Stomach (tissue), 9 donors: ENCODE results near the gene RGMA. TPM values are rescaled to one million over a fixed set of nuclear protein-coding genes. Genes with fewer than 3 reads are reported as not detected.
A peak's percentile ranks its signal among the peaks of the same experiment; 100 is the strongest.

Experiments
- DNase-seq, 2 donors: peaks; one replicate each; pipeline versions ENCODE4 v3.0.0 to v3.0.0-alpha.2; 2013 to 2019
- H3K27ac ChIP-seq, 5 donors: fragments of 200-600 bp in 4 of 5; sonication (generic) in 4 of 5; one replicate each; pipeline ENCODE4 v1.5.1; 2013 to 2019; ENCODE audit warnings: mild to moderate bottlenecking in 1 of 5, moderate library complexity in 1 of 5
- H3K27me3 ChIP-seq, 3 donors: fragments of 200-600 bp; sonication (generic); one replicate each; pipeline ENCODE4 v1.5.1; 2017 to 2019; ENCODE audit warnings: mixed run types in 1 of 3
- H3K36me3 ChIP-seq, 4 donors: fragments of 200-600 bp; sonication (generic); 1 replicate in 3 of 4; 2 replicates in 1 of 4; pipeline ENCODE4 v1.5.1; 2016 to 2019
- H3K4me1 ChIP-seq, 4 donors: fragments of 200-600 bp; sonication (generic); one replicate each; pipeline ENCODE4 v1.5.1; 2016 to 2019
- H3K4me3 ChIP-seq, 4 donors: fragments of 200-600 bp; sonication (generic) in 3 of 4; one replicate each; pipeline ENCODE4 v1.5.1; 2016 to 2019; ENCODE audit warnings: mild to moderate bottlenecking in 1 of 4
- H3K9me3 ChIP-seq, 4 donors: fragments of 200-600 bp; sonication (generic); one replicate each; pipeline ENCODE4 v1.5.1; 2016 to 2019
- EP300 ChIP-seq: sonication (generic); formaldehyde crosslinking; IDR thresholded peaks from one replicate; pipeline ENCODE4 v1.6.1; 2017; ENCODE audit warnings: antibody characterized with exemption
- POLR2A ChIP-seq, 4 donors: fragments of 450-650 bp; IDR thresholded peaks; one replicate each; pipeline ENCODE4 v1.6.1; 2016; ENCODE audit warnings: antibody characterized with exemption in 4 of 4, control low read depth in 2 of 4, mild to moderate bottlenecking in 1 of 4, moderate library complexity in 1 of 4
- POLR2AphosphoS5 ChIP-seq, 3 donors: sonication (generic); formaldehyde crosslinking; IDR thresholded peaks; one replicate each; pipeline ENCODE4 v1.6.1; 2016; ENCODE audit warnings: antibody characterized with exemption in 3 of 3
- WGBS, 5 donors: extraction: QIAGEN DNeasy Blood & Tissue Kit in 3 of 5; methylation state at CpG; one replicate each; pipeline versions ENCODE4 v1.1.5 to v1.1.7; 2013 to 2018; 5-methylcytosine and 5-hydroxymethylcytosine counted together
- intact Hi-C: fragments of 100-400 bp; cut with DNase I; formaldehyde crosslinking; loops from one replicate; pipeline ENCODE4 v1.15.1; 2023; ENCODE audit warnings: low total_unique reads
- polyA plus RNA-seq, 3 donors: library from polyadenylated mRNA; stranded (reverse); fragments of 200-250 nt; gene quantifications; one replicate each; pipeline ENCODE4 v1.2.3, GENCODE V29; 2013
- total RNA-seq, 5 donors: library from RNA; depleted of rRNA; stranded (reverse); fragments of >200 nt; gene quantifications; one replicate each; pipeline versions ENCODE4 v1.1.0 to v1.2.3, GENCODE V29; 2014 to 2016
- TF ChIP-seq, protein P1 (sequence below), 7 experiments: fragments of 450-650 bp in 4 of 7; fragments of 200-600 bp in 3 of 7; sonication (generic) in 3 of 7; IDR thresholded peaks; one replicate each; pipeline ENCODE4 v1.5.1; 2016 to 2019; ENCODE audit warnings: antibody characterized with exemption in 7 of 7, control low read depth in 2 of 7, mild to moderate bottlenecking in 1 of 7
- donor health status: healthy with polysubstance abuse.
- donor health status: Bipolar disorder and iron deficiency.
- donor health status: healthy.

RGMA gene
- total and polyA plus RNA-seq, 8 donors = 1.7 to 64.2 (median 16.1) TPM

- peaks cover 2 to 20% (median 8%) of the 10 kb centered on the region in 4 donors for H3K4me1 ChIP-seq
- 79 to 91% (median 90%) methylated on average over 6 of the region's 6 CpGs for WGBS, 5 donors
- H3K4me3 ChIP-seq = no peak overlapping the region
- TF ChIP-seq POLR2A (IDR thresholded peaks at IDR 0.05) = no peak
- TF ChIP-seq EP300 = no peak
- TF ChIP-seq, protein P1, sequence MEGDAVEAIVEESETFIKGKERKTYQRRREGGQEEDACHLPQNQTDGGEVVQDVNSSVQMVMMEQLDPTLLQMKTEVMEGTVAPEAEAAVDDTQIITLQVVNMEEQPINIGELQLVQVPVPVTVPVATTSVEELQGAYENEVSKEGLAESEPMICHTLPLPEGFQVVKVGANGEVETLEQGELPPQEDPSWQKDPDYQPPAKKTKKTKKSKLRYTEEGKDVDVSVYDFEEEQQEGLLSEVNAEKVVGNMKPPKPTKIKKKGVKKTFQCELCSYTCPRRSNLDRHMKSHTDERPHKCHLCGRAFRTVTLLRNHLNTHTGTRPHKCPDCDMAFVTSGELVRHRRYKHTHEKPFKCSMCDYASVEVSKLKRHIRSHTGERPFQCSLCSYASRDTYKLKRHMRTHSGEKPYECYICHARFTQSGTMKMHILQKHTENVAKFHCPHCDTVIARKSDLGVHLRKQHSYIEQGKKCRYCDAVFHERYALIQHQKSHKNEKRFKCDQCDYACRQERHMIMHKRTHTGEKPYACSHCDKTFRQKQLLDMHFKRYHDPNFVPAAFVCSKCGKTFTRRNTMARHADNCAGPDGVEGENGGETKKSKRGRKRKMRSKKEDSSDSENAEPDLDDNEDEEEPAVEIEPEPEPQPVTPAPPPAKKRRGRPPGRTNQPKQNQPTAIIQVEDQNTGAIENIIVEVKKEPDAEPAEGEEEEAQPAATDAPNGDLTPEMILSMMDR (IDR thresholded peaks at IDR 0.05) = no peak
- TF ChIP-seq POLR2AphosphoS5 (IDR thresholded peaks at IDR 0.05) = no peak
- H3K27me3 ChIP-seq = peaks cover 0 to 37% (median 24%) of the 10 kb centered on the region in 3 donors
- no peaks in the 10 kb centered on the region for H3K9me3 ChIP-seq
- no peak for DNase-seq
- intact Hi-C loops = no loop called here
- no peaks in the 10 kb centered on the region for H3K36me3 ChIP-seq
- H3K27ac ChIP-seq = no peak overlapping the region
These were observed 4.8 kb upstream of the RGMA start for GRCh38 chr15:93093765-93094164.

- Histone ChIP-seq H3K27me3 (peaks cover 0 to 60% (median 47%) of the 10 kb centered on the region in 3 donors), H3K9me3 (no peaks in the 10 kb centered on the region), H3K27ac (no peak overlapping the region), H3K4me3 (no peak overlapping the region), H3K36me3 (no peaks in the 10 kb centered on the region), H3K4me1 (peaks cover 11 to 35% (median 25%) of the 10 kb centered on the region in 4 donors)
- intact Hi-C loops = no loop called here
- no peak for TF ChIP-seq POLR2AphosphoS5 (IDR thresholded peaks at IDR 0.05)
- TF ChIP-seq EP300 = no peak
- TF ChIP-seq, protein P1 (IDR thresholded peaks at IDR 0.05) = no peak
- DNase-seq = no peak
- WGBS, 5 donors = 52 to 77% (median 71%) methylated on average over 11 of the region's 11 CpGs
These were observed 2.5 kb upstream of the RGMA start for GRCh38 chr15:93091465-93091864.

DNA sequence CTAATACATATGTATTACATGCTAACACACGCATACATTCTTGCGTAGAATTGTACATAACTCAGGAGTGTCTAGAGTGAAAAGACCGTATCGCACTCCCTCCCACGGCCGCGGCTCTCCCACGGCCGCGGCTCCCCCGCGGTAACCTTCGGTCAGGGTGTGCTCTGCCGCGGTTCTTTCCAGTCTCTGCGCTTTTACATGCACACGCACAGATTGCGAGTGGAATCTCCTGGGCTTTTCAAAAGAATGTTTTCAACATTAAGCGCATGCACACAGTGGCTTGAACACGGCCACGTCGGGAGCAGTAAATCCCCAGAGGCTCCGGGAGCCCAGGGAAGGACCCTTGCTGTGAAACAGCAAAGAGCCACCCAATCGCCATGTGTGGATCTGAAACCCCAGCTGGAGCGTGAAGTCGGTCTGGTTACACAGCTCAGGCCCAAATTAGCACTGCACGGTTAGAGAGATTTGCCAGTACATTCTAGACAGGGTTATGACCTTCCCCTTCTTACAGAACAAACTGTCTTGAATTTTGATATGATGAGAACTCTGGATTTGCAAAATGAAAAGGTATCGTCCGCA lies 805 bp upstream of the RGMA start:
- Histone ChIP-seq H3K4me1 (peaks cover 11 to 45% (median 25%) of the 10 kb centered on the region in 4 donors), H3K9me3 (no peaks in the 10 kb centered on the region), H3K36me3 (no peaks in the 10 kb centered on the region), H3K27ac (peak overlapping the region in 4 of 5 donors; percentile 42 to 89 (median 68)), H3K27me3 (peaks cover 0 to 76% (median 59%) of the 10 kb centered on the region in 3 donors), H3K4me3 (peak overlapping the region; percentile 56 to 75 (median 66))
- no peak for TF ChIP-seq POLR2AphosphoS5 (IDR thresholded peaks at IDR 0.05)
- TF ChIP-seq, protein P1 (IDR thresholded peaks at IDR 0.05) = no peak
- no peak for TF ChIP-seq EP300
- TF ChIP-seq POLR2A (IDR thresholded peaks at IDR 0.05) = no peak
- intact Hi-C loops = no loop called here
- 8 to 13% (median 12%) methylated on average over 24 to 29 of the region's 29 CpGs for WGBS, 5 donors
- DNase-seq = peak in 1 of 2 donors; percentile 43

GRCh38 chr15:93088200-93088980 lies 621 bp downstream of the RGMA start:
- peaks cover 11 to 45% (median 25%) of the 10 kb centered on the region in 4 donors for H3K4me1 ChIP-seq

More at GRCh38 chr15:93088200-93088980, 621 bp downstream of the RGMA start:
- peaks cover 0 to 87% (median 64%) of the 10 kb centered on the region in 3 donors for H3K27me3 ChIP-seq
- no peaks in the 10 kb centered on the region for H3K36me3 ChIP-seq
- no peaks in the 10 kb centered on the region for H3K9me3 ChIP-seq
- TF ChIP-seq, protein P1 (IDR thresholded peaks at IDR 0.05) = no peak
- no peak for TF ChIP-seq POLR2A (IDR thresholded peaks at IDR 0.05)
- no peak for TF ChIP-seq POLR2AphosphoS5 (IDR thresholded peaks at IDR 0.05)
- no peak for TF ChIP-seq EP300
- peak in 1 of 2 donors; percentile 69 for DNase-seq
- intact Hi-C loops = no loop called here
- H3K4me3 ChIP-seq = peak overlapping the region; percentile 56 to 75 (median 66)
- peak overlapping the region in 4 of 5 donors; percentile 66 to 89 (median 78) for H3K27ac ChIP-seq
- WGBS, 5 donors = 1 to 2% (median 1%) methylated on average over 36 to 85 of the region's 85 CpGs
